ENCODE data around the gene EIF3D. TPM values are rescaled to one million over a fixed set of nuclear protein-coding genes. Genes with fewer than 3 reads are reported as not detected.

Gene EIF3D
- total RNA-seq, 1 experiment from 2014 or later, result 224 TPM

GRCh38 chr22:36563898-36564297 is 34.9 kb upstream of the EIF3D start:
- intact Hi-C loops (cut with micrococcal nuclease; ENCODE audit: unreplicated experiment), result no loop called here
- no TSS peak for BruUV-seq (replicated peaks)
- CTCF ChIA-PET, result no interaction called here
- TF ChIP-seq CTCF (IDR thresholded peaks at IDR 0.05; ENCODE audit: unreplicated experiment), result no peak
- peaks cover 50% of the 10 kb centered on the region for H3K27me3 Mint-ChIP-seq (ENCODE audit: unreplicated experiment)
- H3K36me3 Mint-ChIP-seq (ENCODE audit: insufficient read depth, unreplicated experiment), result peaks cover 6% of the 10 kb centered on the region
- peaks cover 10% of the 10 kb centered on the region for H3K4me1 Mint-ChIP-seq (ENCODE audit: low read depth, unreplicated experiment)
- H3K4me3 Mint-ChIP-seq (ENCODE audit: low read depth, unreplicated experiment), result no peak overlapping the region
- H3K9me3 Mint-ChIP-seq (ENCODE audit: low read depth, unreplicated experiment), result no peaks in the 10 kb centered on the region
- DNase-seq, result no peak
- no peak overlapping the region for H3K27ac Mint-ChIP-seq (ENCODE audit: unreplicated experiment)

- DNase-seq, result no peak
- no TSS peak for BruUV-seq (replicated peaks)
- CTCF ChIA-PET, result no interaction called here
- Mint-ChIP-seq H3K27me3 (ENCODE audit: unreplicated experiment) (peaks cover 48% of the 10 kb centered on the region), H3K4me1 (ENCODE audit: low read depth, unreplicated experiment) (peaks cover 10% of the 10 kb centered on the region), H3K9me3 (ENCODE audit: low read depth, unreplicated experiment) (no peaks in the 10 kb centered on the region), H3K4me3 (ENCODE audit: low read depth, unreplicated experiment) (no peak overlapping the region), H3K27ac (ENCODE audit: unreplicated experiment) (no peak overlapping the region), H3K36me3 (ENCODE audit: insufficient read depth, unreplicated experiment) (peaks cover 6% of the 10 kb centered on the region)
- intact Hi-C loops (cut with micrococcal nuclease; ENCODE audit: unreplicated experiment), result no loop called here
- TF ChIP-seq CTCF (IDR thresholded peaks at IDR 0.05; ENCODE audit: unreplicated experiment), result no peak
These were observed 34.5 kb upstream of the EIF3D start for GRCh38 chr22:36563444-36563843.

DNA sequence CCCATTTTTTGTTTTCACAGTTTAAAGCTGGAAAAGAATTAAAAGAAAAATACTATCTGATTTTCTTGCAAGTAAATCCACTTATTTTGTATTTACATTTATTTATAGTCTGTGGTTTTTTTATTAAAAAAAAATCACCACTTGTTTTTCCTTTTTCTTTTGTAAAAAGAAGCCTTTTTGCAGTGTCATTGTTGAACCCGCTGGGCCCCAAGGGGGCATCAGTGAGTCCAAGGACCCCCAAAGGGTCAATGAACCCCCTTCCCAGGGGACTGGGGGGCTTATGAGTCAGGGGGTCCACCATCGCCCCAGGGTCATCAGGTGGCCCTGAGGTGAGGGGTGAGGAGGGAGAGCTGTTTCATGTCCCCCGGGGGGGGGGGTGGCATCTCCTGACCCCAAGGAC is 34.0 kb upstream of the EIF3D start:
- CTCF ChIA-PET, result no interaction called here
- H3K4me1 Mint-ChIP-seq (ENCODE audit: low read depth, unreplicated experiment), result peaks cover 10% of the 10 kb centered on the region

DNA sequence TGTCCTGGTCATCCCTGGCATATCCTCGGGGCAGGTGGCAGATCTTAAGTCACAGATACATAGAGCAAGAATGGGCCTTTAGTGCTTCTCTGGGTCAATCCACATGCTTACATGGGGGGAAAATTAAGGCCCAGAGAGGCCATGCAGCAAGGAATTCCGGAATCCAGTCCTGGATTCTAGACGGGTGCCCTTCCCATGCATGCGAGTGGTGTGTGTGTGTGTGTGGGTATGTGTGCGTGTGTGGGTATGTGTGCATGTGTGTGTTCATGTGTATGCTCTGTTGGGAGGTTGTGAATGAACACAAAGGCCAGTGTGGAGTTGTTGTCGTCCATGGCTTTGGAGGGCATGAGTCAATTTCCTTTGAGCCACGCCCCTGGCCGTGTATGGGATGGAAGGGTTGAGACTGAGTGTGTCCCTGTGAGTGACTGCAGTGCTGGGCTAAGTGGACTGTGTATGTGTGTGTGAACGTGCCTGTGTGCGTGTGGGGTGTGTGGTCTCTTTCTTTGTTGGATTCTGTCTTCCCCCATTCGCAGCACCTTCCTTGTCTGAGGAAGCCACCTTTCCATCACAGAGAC is 33.4 kb upstream of the EIF3D start:
- no peak for TF ChIP-seq CTCF (IDR thresholded peaks at IDR 0.05; ENCODE audit: unreplicated experiment)
- intact Hi-C loops (cut with micrococcal nuclease; ENCODE audit: unreplicated experiment), result no loop called here
- Mint-ChIP-seq H3K4me1 (ENCODE audit: low read depth, unreplicated experiment) (peaks cover 10% of the 10 kb centered on the region), H3K4me3 (ENCODE audit: low read depth, unreplicated experiment) (no peak overlapping the region), H3K36me3 (ENCODE audit: insufficient read depth, unreplicated experiment) (peaks cover 6% of the 10 kb centered on the region), H3K9me3 (ENCODE audit: low read depth, unreplicated experiment) (no peaks in the 10 kb centered on the region), H3K27me3 (ENCODE audit: unreplicated experiment) (peaks cover 39% of the 10 kb centered on the region), H3K27ac (ENCODE audit: unreplicated experiment) (peak overlapping the region; percentile 31)
- CTCF ChIA-PET, result no interaction called here
- no TSS peak for BruUV-seq (replicated peaks)
- peak; percentile 46 for DNase-seq

More for the DNA sequence above, 34.0 kb upstream of the EIF3D start:
- Mint-ChIP-seq H3K27me3 (ENCODE audit: unreplicated experiment) (peaks cover 44% of the 10 kb centered on the region), H3K27ac (ENCODE audit: unreplicated experiment) (peak overlapping the region; percentile 31), H3K36me3 (ENCODE audit: insufficient read depth, unreplicated experiment) (peaks cover 6% of the 10 kb centered on the region), H3K9me3 (ENCODE audit: low read depth, unreplicated experiment) (no peaks in the 10 kb centered on the region), H3K4me3 (ENCODE audit: low read depth, unreplicated experiment) (no peak overlapping the region)
- DNase-seq, result no peak
- intact Hi-C loops (cut with micrococcal nuclease; ENCODE audit: unreplicated experiment), result no loop called here
- no peak for TF ChIP-seq CTCF (IDR thresholded peaks at IDR 0.05; ENCODE audit: unreplicated experiment)
- BruUV-seq (replicated peaks), result no TSS peak

All from Calu3 (cell line).